A549 treated with Mapracorat at 1 μM for 4 hours (cell line): Measurements from ENCODE around the gene ACSS2. TPM values are rescaled to one million over a fixed set of nuclear protein-coding genes. Genes with fewer than 3 reads are reported as not detected.

Experiments
- total RNA-seq: library from RNA; stranded (reverse); fragments of 200-300 nt; extraction: Qiagen RNA extraction; gene quantifications from 5 replicates; pipeline ENCODE4 v1.2.3, GENCODE V29; 2022

The ACSS2 gene, protein sequence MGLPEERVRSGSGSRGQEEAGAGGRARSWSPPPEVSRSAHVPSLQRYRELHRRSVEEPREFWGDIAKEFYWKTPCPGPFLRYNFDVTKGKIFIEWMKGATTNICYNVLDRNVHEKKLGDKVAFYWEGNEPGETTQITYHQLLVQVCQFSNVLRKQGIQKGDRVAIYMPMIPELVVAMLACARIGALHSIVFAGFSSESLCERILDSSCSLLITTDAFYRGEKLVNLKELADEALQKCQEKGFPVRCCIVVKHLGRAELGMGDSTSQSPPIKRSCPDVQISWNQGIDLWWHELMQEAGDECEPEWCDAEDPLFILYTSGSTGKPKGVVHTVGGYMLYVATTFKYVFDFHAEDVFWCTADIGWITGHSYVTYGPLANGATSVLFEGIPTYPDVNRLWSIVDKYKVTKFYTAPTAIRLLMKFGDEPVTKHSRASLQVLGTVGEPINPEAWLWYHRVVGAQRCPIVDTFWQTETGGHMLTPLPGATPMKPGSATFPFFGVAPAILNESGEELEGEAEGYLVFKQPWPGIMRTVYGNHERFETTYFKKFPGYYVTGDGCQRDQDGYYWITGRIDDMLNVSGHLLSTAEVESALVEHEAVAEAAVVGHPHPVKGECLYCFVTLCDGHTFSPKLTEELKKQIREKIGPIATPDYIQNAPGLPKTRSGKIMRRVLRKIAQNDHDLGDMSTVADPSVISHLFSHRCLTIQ
- total RNA-seq: 8.7 to 11.2 TPM (median 9.1 TPM) in 5 replicates

GRCh38 chr20:34876406-34877282 lies at the start of gene ACSS2:
Gene ACSS2 (plus strand): TSS chr20:34876612. CDS start chr20:34876646, 34 bp downstream.

GRCh38 chr20:34872622-34873224 lies 3.7 kb upstream of the ACSS2 start, which contains the start of gene GGT7:
Gene GGT7 (minus strand): TSS chr20:34872856. CDS start chr20:34872815, 41 bp downstream.

DNA sequence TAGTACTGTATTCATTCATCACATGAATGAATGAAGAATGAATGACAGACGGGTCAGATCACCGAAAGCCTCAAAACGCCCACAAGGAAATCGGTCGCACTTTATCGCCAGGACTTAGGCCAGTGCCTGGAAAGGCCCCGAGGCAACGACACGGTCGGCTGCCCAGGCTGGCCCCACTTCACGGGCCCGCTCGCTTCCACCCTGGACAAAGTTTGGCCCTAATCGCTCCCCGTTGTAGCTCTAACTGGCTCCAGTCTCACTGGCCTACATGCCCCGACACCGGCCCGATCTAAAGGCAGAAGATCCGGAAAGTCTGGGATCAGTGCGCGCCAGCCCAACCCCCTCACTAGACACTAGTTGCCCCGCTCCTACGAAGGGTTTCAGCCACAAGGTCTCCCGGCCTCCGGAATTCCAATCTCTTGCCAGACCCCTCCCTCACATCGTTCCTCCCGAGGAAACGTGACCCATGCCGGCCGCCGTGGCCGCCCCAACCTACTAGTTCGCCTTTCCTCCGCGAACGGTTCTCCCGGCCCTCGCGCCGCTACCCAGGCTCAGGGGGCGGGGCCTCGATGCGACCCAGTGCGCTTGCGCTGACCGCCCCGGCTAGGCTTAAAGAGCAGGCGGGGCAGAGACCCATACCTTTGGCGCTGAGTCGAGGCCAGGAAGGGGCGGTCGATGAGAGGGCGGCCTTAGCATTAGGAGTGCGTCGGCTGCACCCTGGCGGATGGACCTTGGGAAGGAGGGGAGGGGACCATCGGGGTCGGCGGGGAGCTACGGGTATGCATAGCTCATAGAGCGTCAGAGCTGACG lies 79.0 kb downstream of the ACSS2 start, which contains the start of the genes GSS and MYH7B:
Gene GSS, minus strand, starts transcription at position 576 of the 810 bp plus-strand sequence. CDS start 3,954 bp downstream, outside the sequence.
Gene MYH7B, plus strand, starts transcription at position 638 of the 810 bp plus-strand sequence. CDS start 22,138 bp downstream, outside the sequence.

Other genes with a start within 250 kb of the ACSS2 start
- gene PIGU, start 199.5 kb upstream of the ACSS2 start, total RNA-seq: 25.9 to 30.0 TPM (median 27.5 TPM) in 5 replicates
- 6.9 to 9.2 TPM (median 7.8 TPM) in 5 replicates for gene TP53INP2, start 172.3 kb upstream of the ACSS2 start, total RNA-seq
- 18.4 to 21.7 TPM (median 19.9 TPM) in 5 replicates for gene NCOA6, start 51.0 kb upstream of the ACSS2 start, total RNA-seq
- gene GGT7, start 3.8 kb upstream of the ACSS2 start, total RNA-seq: 6.6 to 8.5 TPM (median 7.1 TPM) in 5 replicates
- gene GSS, start 79.2 kb downstream of the ACSS2 start, total RNA-seq: 57.5 to 59.2 TPM (median 58.4 TPM) in 5 replicates
- 0.05 to 0.22 TPM (median 0.12 TPM) in 4 of 5 replicates, not detected in the other for gene MYH7B, start 79.3 kb downstream of the ACSS2 start, total RNA-seq
- 50.6 to 63.3 TPM (median 59.3 TPM) in 5 replicates for gene TRPC4AP, start 216.2 kb downstream of the ACSS2 start, total RNA-seq